Globus pallidus (tissue), 1 donor: ENCODE measurements around the gene NEO1.
A peak's percentile ranks its signal among the peaks of the same experiment; 100 is the strongest.
"Not testable (repeated sequence)": the region's sequence is repeated elsewhere in the genome, so short reads cannot be mapped to it uniquely, and the experiment has no call there.

ENCODE experiments used
- DNase-seq: peaks from one replicate; pipeline ENCODE4 v3.0.0-alpha.2; 2015; ENCODE audit warnings: low spot score

NEO1 gene

GRCh38 chr15:73141216-73141900, 89.1 kb downstream of the NEO1 start:
- DNase-seq: no peak

GRCh38 chr15:73142802-73143762, 90.8 kb downstream of the NEO1 start:
- no peak for DNase-seq

GRCh38 chr15:73143763-73144155, 91.5 kb downstream of the NEO1 start:
- DNase-seq: no peak

GRCh38 chr15:73146419-73146818, 94.2 kb downstream of the NEO1 start:
- no peak for DNase-seq

- DNase-seq: no peak
These were observed 98.6 kb downstream of the NEO1 start for GRCh38 chr15:73150831-73151230.

GRCh38 chr15:73153024-73153423, 100.8 kb downstream of the NEO1 start:
- no peak for DNase-seq

GRCh38 chr15:73153447-73153846, 101.2 kb downstream of the NEO1 start:
- DNase-seq: no peak

- DNase-seq: no peak
These were observed 104.3 kb downstream of the NEO1 start for GRCh38 chr15:73156431-73157191.

GRCh38 chr15:73161546-73161945, 109.3 kb downstream of the NEO1 start:
- no peak for DNase-seq

GRCh38 chr15:73165435-73165834, 113.2 kb downstream of the NEO1 start:
- no peak for DNase-seq

GRCh38 chr15:73165844-73166243, 113.6 kb downstream of the NEO1 start:
- DNase-seq: no peak

- DNase-seq: not testable (repeated sequence)
These were observed 114.4 kb downstream of the NEO1 start for GRCh38 chr15:73166711-73167110.

GRCh38 chr15:73168487-73168886, 116.2 kb downstream of the NEO1 start:
- no peak for DNase-seq

GRCh38 chr15:73171711-73172110, 119.4 kb downstream of the NEO1 start:
- no peak for DNase-seq

GRCh38 chr15:73172508-73172907, 120.2 kb downstream of the NEO1 start:
- DNase-seq: no peak

- no peak for DNase-seq
These were observed 121.9 kb downstream of the NEO1 start for GRCh38 chr15:73174171-73174570.

GRCh38 chr15:73175382-73175781, 123.1 kb downstream of the NEO1 start:
- no peak for DNase-seq

- no peak for DNase-seq
These were observed 124.3 kb downstream of the NEO1 start for GRCh38 chr15:73176598-73176997.

GRCh38 chr15:73183071-73183470, 130.8 kb downstream of the NEO1 start:
- DNase-seq: peak; percentile 31

- DNase-seq: no peak
These were observed 137.9 kb downstream of the NEO1 start for GRCh38 chr15:73190189-73190601.

GRCh38 chr15:73195166-73195565, 142.9 kb downstream of the NEO1 start:
- DNase-seq: no peak

- DNase-seq: no peak
These were observed 143.8 kb downstream of the NEO1 start for GRCh38 chr15:73196113-73196512.
